DOHH2 (cell line): Measurements from ENCODE around the gene STAT2.
"Not testable (repeated sequence)": the region's sequence is repeated elsewhere in the genome, so short reads cannot be mapped to it uniquely, and the experiment has no call there.

Source experiments
- H3F3A ChIP-seq: fragments of 200-600 bp; sonication (generic), shearing (Covaris generic); 2 replicates; pipeline ENCODE4 v1.6.0; 2016; ENCODE audit warnings: antibody characterized with exemption, mild to moderate bottlenecking; ENCODE audit not compliant: control insufficient read depth, insufficient read depth
- H3K27ac ChIP-seq: fragments of 200-600 bp; sonication (generic); 2 replicates; pipeline ENCODE4 v1.5.1; 2014; ENCODE audit warnings: low read depth, mild to moderate bottlenecking, low read length, moderate library complexity
- H3K27me3 ChIP-seq: fragments of 200-600 bp; sonication (generic); 2 replicates; pipeline ENCODE4 v1.6.1; 2014; ENCODE audit warnings: mild to moderate bottlenecking, low read length, mixed read lengths; ENCODE audit not compliant: control insufficient read depth
- H3K36me3 ChIP-seq: fragments of 200-600 bp; sonication (generic); 2 replicates; pipeline ENCODE4 v1.6.1; 2014; ENCODE audit warnings: mild to moderate bottlenecking, low read length, moderate library complexity, mixed read lengths; ENCODE audit not compliant: control insufficient read depth
- H3K4me1 ChIP-seq: fragments of 200-600 bp; sonication (generic); 2 replicates; pipeline ENCODE4 v1.6.1; 2014; ENCODE audit warnings: mild to moderate bottlenecking, low read length, mixed read lengths; ENCODE audit not compliant: control insufficient read depth
- H3K4me2 ChIP-seq: fragments of 200-600 bp; sonication (generic); 2 replicates; pipeline ENCODE4 v1.6.0; 2014; ENCODE audit warnings: mild to moderate bottlenecking, low read length, moderate library complexity
- H3K4me3 ChIP-seq: fragments of 200-600 bp; sonication (generic); 2 replicates; pipeline ENCODE4 v1.5.1; 2014; ENCODE audit warnings: mild to moderate bottlenecking, low read length, mixed read lengths
- H3K79me2 ChIP-seq: fragments of 200-600 bp; sonication (generic); 2 replicates; pipeline ENCODE4 v1.6.1; 2014; ENCODE audit warnings: mild to moderate bottlenecking, low read length, mixed read lengths; ENCODE audit not compliant: control insufficient read depth
- H3K9me2 ChIP-seq: fragments of 200-600 bp; sonication (generic); replicated peaks from 2 replicates; pipeline ENCODE4 v1.6.1; 2014; ENCODE audit warnings: mild to moderate bottlenecking, low read length, mixed read lengths; ENCODE audit not compliant: control insufficient read depth
- H3K9me3 ChIP-seq: fragments of 200-600 bp; sonication (generic); 2 replicates; pipeline ENCODE4 v1.6.1; 2014; ENCODE audit warnings: antibody characterized with exemption, low read length, mixed read lengths; ENCODE audit not compliant: control insufficient read depth, insufficient read depth
- H4K20me1 ChIP-seq: fragments of 200-600 bp; sonication (generic); 2 replicates; pipeline ENCODE4 v1.6.0; 2014; ENCODE audit warnings: low read depth, mild to moderate bottlenecking, antibody characterized with exemption, low read length, moderate library complexity; ENCODE audit not compliant: control insufficient read depth, insufficient read depth
- CTCF ChIP-seq: fragments of 200-600 bp; sonication (generic); IDR thresholded peaks from one replicate; pipeline ENCODE4 v1.5.1; 2014; ENCODE audit warnings: antibody characterized with exemption, mild to moderate bottlenecking, low read depth, low read length; ENCODE audit not compliant: poor library complexity, severe bottlenecking
- EZH2phosphoT487 ChIP-seq: fragments of 200-600 bp; sonication (generic); IDR thresholded peaks from 2 replicates; pipeline ENCODE4 v1.6.1; 2017; ENCODE audit warnings: borderline replicate concordance, mild to moderate bottlenecking, antibody characterized with exemption, low read length, moderate library complexity, mixed read lengths

The STAT2 gene

GRCh38 chr12:56348776-56349175 is 11.1 kb downstream of the STAT2 start:
- H3K9me3 ChIP-seq, result no peaks in the 10 kb centered on the region
- H3K36me3 ChIP-seq, result peaks cover 66% of the 10 kb centered on the region
- no peaks in the 10 kb centered on the region for H3K79me2 ChIP-seq
- no peaks in the 10 kb centered on the region for H3F3A ChIP-seq
- no peak overlapping the region for H3K27ac ChIP-seq
- no peaks in the 10 kb centered on the region for H3K4me1 ChIP-seq
- H4K20me1 ChIP-seq, result no peaks in the 10 kb centered on the region
- no peak for TF ChIP-seq EZH2phosphoT487
- no peak for TF ChIP-seq CTCF
- H3K27me3 ChIP-seq, result no peaks in the 10 kb centered on the region
- H3K4me2 ChIP-seq, result no peak overlapping the region
- no peaks in the 10 kb centered on the region for H3K9me2 ChIP-seq
- H3K4me3 ChIP-seq, result no peak overlapping the region

GRCh38 chr12:56347255-56347654 is 12.7 kb downstream of the STAT2 start:
- H3F3A ChIP-seq, H3K27me3 ChIP-seq, H3K4me2 ChIP-seq, H3K4me1 ChIP-seq, H3K9me3 ChIP-seq, H3K4me3 ChIP-seq, H3K79me2 ChIP-seq, H3K27ac ChIP-seq, H4K20me1 ChIP-seq, H3K9me2 ChIP-seq: not testable (repeated sequence)
- peaks cover 69% of the 10 kb centered on the region for H3K36me3 ChIP-seq

- H3K27ac ChIP-seq, result no peak overlapping the region
- no peak overlapping the region for H3K4me2 ChIP-seq
Measured at GRCh38 chr12:56346675-56347074, 13.2 kb downstream of the STAT2 start.

GRCh38 chr12:56342290-56342689 is 17.6 kb downstream of the STAT2 start:
- H4K20me1 ChIP-seq, H3K79me2 ChIP-seq, H3K9me2 ChIP-seq, H3K9me3 ChIP-seq, H3K4me3 ChIP-seq, H3K27ac ChIP-seq, H3K4me2 ChIP-seq, H3K27me3 ChIP-seq: not testable (repeated sequence)
- peaks cover 17% of the 10 kb centered on the region for H3F3A ChIP-seq
- peaks cover 28% of the 10 kb centered on the region for H3K4me1 ChIP-seq
- H3K36me3 ChIP-seq, result peaks cover 43% of the 10 kb centered on the region

More at GRCh38 chr12:56346675-56347074, 13.2 kb downstream of the STAT2 start:
- H3K79me2 ChIP-seq, result no peaks in the 10 kb centered on the region
- no peak for TF ChIP-seq EZH2phosphoT487
- TF ChIP-seq CTCF, result peak; percentile 19
- H4K20me1 ChIP-seq, result no peaks in the 10 kb centered on the region
- no peaks in the 10 kb centered on the region for H3K27me3 ChIP-seq
- H3K9me3 ChIP-seq, result no peaks in the 10 kb centered on the region
- H3K36me3 ChIP-seq, result peaks cover 70% of the 10 kb centered on the region
- no peaks in the 10 kb centered on the region; the same call in 1 of the 2 replicates for H3F3A ChIP-seq
- H3K9me2 ChIP-seq, result no peaks in the 10 kb centered on the region
- H3K4me3 ChIP-seq, result no peak overlapping the region
- H3K4me1 ChIP-seq, result no peaks in the 10 kb centered on the region
